ENCODE measurements around the gene TSSC4. TPM values are rescaled to one million over a fixed set of nuclear protein-coding genes. Genes with fewer than 3 reads are reported as not detected.

The TSSC4 gene
- total RNA-seq, 1 donor from 2014 or later = 37.6 TPM

GRCh38 chr11:2437516-2437915 lies 37.0 kb downstream of the TSSC4 start:
- Histone ChIP-seq H3K4me3 (no peak overlapping the region), H3K27me3 (no peaks in the 10 kb centered on the region), H3K4me1 (no peaks in the 10 kb centered on the region), H3K36me3 (no peaks in the 10 kb centered on the region), H3K27ac (no peak overlapping the region), H3K9me3 (no peaks in the 10 kb centered on the region)
- intact Hi-C loops (cut with DNase I) = no loop called here
- no peak for DNase-seq (ENCODE audit: extremely low spot score in 2 of 2)
- TF ChIP-seq POLR2A (IDR thresholded peaks at IDR 0.05) (no peak), POLR2AphosphoS5 (IDR thresholded peaks at IDR 0.05; ENCODE audit: insufficient read depth in 1 of 2, low read depth in 1 of 2) (no peak)
- TF ChIP-seq, protein P1, sequence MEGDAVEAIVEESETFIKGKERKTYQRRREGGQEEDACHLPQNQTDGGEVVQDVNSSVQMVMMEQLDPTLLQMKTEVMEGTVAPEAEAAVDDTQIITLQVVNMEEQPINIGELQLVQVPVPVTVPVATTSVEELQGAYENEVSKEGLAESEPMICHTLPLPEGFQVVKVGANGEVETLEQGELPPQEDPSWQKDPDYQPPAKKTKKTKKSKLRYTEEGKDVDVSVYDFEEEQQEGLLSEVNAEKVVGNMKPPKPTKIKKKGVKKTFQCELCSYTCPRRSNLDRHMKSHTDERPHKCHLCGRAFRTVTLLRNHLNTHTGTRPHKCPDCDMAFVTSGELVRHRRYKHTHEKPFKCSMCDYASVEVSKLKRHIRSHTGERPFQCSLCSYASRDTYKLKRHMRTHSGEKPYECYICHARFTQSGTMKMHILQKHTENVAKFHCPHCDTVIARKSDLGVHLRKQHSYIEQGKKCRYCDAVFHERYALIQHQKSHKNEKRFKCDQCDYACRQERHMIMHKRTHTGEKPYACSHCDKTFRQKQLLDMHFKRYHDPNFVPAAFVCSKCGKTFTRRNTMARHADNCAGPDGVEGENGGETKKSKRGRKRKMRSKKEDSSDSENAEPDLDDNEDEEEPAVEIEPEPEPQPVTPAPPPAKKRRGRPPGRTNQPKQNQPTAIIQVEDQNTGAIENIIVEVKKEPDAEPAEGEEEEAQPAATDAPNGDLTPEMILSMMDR (IDR thresholded peaks at IDR 0.05) = no peak

- Histone ChIP-seq H3K4me1 (peaks cover 6% of the 10 kb centered on the region), H3K27me3 (no peaks in the 10 kb centered on the region), H3K36me3 (no peaks in the 10 kb centered on the region), H3K27ac (no peak overlapping the region), H3K9me3 (no peaks in the 10 kb centered on the region), H3K4me3 (no peak overlapping the region)
- TF ChIP-seq POLR2AphosphoS5 (IDR thresholded peaks at IDR 0.05; ENCODE audit: insufficient read depth in 1 of 2, low read depth in 1 of 2) (no peak), POLR2A (IDR thresholded peaks at IDR 0.05) (no peak)
- TF ChIP-seq, protein P1 (IDR thresholded peaks at IDR 0.05) = no peak
- DNase-seq (ENCODE audit: extremely low spot score in 2 of 2) = no peak
- intact Hi-C loops (cut with DNase I) = no loop called here
Observed at GRCh38 chr11:2439820-2440219, 39.3 kb downstream of the TSSC4 start.

DNA sequence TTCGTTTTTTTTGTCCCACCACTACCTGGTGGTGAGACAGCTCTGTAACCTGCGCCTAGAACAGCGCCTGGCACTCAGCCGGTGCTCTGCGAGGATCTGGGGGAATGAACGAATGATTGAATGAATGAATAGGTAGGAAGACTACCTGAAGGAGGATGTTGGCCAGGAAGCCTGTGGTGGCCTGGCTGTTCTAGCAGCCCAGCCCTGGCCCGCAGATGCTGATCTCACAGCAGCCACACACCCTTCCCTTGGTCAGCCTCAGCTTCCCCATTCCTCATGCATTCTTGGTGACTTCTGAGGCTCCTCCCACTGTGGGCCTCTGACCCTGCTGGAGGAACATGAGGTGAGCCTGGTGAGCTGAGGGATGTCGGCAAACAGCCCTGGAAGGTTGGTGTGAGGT lies 40.1 kb downstream of the TSSC4 start:
- Histone ChIP-seq H3K9me3 (no peaks in the 10 kb centered on the region), H3K27me3 (peaks cover 4% of the 10 kb centered on the region), H3K36me3 (no peaks in the 10 kb centered on the region), H3K27ac (no peak overlapping the region), H3K4me1 (peaks cover 10% of the 10 kb centered on the region), H3K4me3 (no peak overlapping the region)
- TF ChIP-seq POLR2A (IDR thresholded peaks at IDR 0.05) (no peak), POLR2AphosphoS5 (IDR thresholded peaks at IDR 0.05; ENCODE audit: insufficient read depth in 1 of 2, low read depth in 1 of 2) (no peak)
- TF ChIP-seq, protein P1 (IDR thresholded peaks at IDR 0.05) = no peak
- no peak for DNase-seq (ENCODE audit: extremely low spot score in 2 of 2)
- intact Hi-C loops (cut with DNase I) = no loop called here

GRCh38 chr11:2441171-2441570 lies 40.6 kb downstream of the TSSC4 start:
- Histone ChIP-seq H3K27me3 (peaks cover 8% of the 10 kb centered on the region), H3K4me3 (no peak overlapping the region), H3K9me3 (no peaks in the 10 kb centered on the region), H3K27ac (no peak overlapping the region), H3K36me3 (no peaks in the 10 kb centered on the region), H3K4me1 (peaks cover 15% of the 10 kb centered on the region)
- TF ChIP-seq, protein P1 (IDR thresholded peaks at IDR 0.05) = no peak
- no peak for TF ChIP-seq POLR2A (IDR thresholded peaks at IDR 0.05)
- TF ChIP-seq POLR2AphosphoS5 (IDR thresholded peaks at IDR 0.05; ENCODE audit: insufficient read depth in 1 of 2, low read depth in 1 of 2) = no peak
- no peak for DNase-seq (ENCODE audit: extremely low spot score in 2 of 2)
- intact Hi-C loops (cut with DNase I) = no loop called here

GRCh38 chr11:2442589-2442988 lies 42.0 kb downstream of the TSSC4 start:
- Histone ChIP-seq H3K9me3 (no peaks in the 10 kb centered on the region), H3K36me3 (no peaks in the 10 kb centered on the region), H3K4me1 (peaks cover 17% of the 10 kb centered on the region), H3K4me3 (no peak overlapping the region), H3K27ac (no peak overlapping the region), H3K27me3 (peaks cover 8% of the 10 kb centered on the region)
- intact Hi-C loops (cut with DNase I) = no loop called here
- TF ChIP-seq, protein P1 (IDR thresholded peaks at IDR 0.05) = no peak
- TF ChIP-seq POLR2A (IDR thresholded peaks at IDR 0.05) (no peak), POLR2AphosphoS5 (IDR thresholded peaks at IDR 0.05; ENCODE audit: insufficient read depth in 1 of 2, low read depth in 1 of 2) (no peak)
- DNase-seq (ENCODE audit: extremely low spot score in 2 of 2) = no peak
